ENCODE results near the gene FEN1. TPM values are rescaled to one million over a fixed set of nuclear protein-coding genes. Genes with fewer than 3 reads are reported as not detected.

Gene FEN1
- total and polyA plus RNA-seq, 2 of the 13 experiments (the other 11 are each of a cell fraction or from before 2014, with no cell fraction given): 12.4 to 102 TPM

- TF ChIP-seq ZNF280B (CRISPR knock-in tag; IDR thresholded peaks at IDR 0.05; ENCODE audit: borderline replicate concordance) (no peak), ZNF619 (CRISPR knock-in tag; IDR thresholded peaks at IDR 0.05) (peak; percentile 53; the same call in 1 of the 2 replicates), CEBPZ (IDR thresholded peaks at IDR 0.05; ENCODE audit: low read length) (no peak), ZNF274 (CRISPR knock-in tag; IDR thresholded peaks at IDR 0.05) (no peak), XBP1 (CRISPR knock-in tag; IDR thresholded peaks at IDR 0.05) (no peak), PLSCR1 (CRISPR knock-in tag; IDR thresholded peaks at IDR 0.05; ENCODE audit: borderline replicate concordance) (no peak), ZNF512B (CRISPR knock-in tag; IDR thresholded peaks at IDR 0.05; ENCODE audit: borderline replicate concordance) (no peak), SIX4 (CRISPR knock-in tag; IDR thresholded peaks at IDR 0.05) (no peak), SOX6 (IDR thresholded peaks at IDR 0.05) (no peak), SOX6 (CRISPR knock-in tag; IDR thresholded peaks at IDR 0.05) (no peak), MAX (IDR thresholded peaks at IDR 0.05) (no peak), KDM3A (CRISPR knock-in tag; IDR thresholded peaks at IDR 0.05; ENCODE audit: low read depth) (no peak), AHR (CRISPR knock-in tag; IDR thresholded peaks at IDR 0.05) (no peak), MEIS2 (CRISPR knock-in tag; IDR thresholded peaks at IDR 0.05) (no peak), SRSF9 (IDR thresholded peaks at IDR 0.05; ENCODE audit: borderline replicate concordance, insufficient read depth, low read depth, low read length, poor library complexity, severe bottlenecking) (no peak), ZNF879 (CRISPR knock-in tag; IDR thresholded peaks at IDR 0.05) (no peak), ZNF367 (CRISPR knock-in tag; IDR thresholded peaks at IDR 0.05; ENCODE audit: borderline replicate concordance) (no peak), ZNF12 (CRISPR knock-in tag; IDR thresholded peaks at IDR 0.05) (no peak)
These were observed 23.4 kb downstream of the FEN1 start (continued) for GRCh38 chr11:61815790-61816735.
